SK-N-MC (cell line): ENCODE data around the gene RNU1-2.
"Not testable (repeated sequence)": the region's sequence is repeated elsewhere in the genome, so short reads cannot be mapped to it uniquely, and the experiment has no call there.

ENCODE experiments used
- DNase-seq: peaks from one replicate; pipeline ENCODE4 v3.0.0-alpha.2; 2011; ENCODE audit warnings: low read depth, low spot score
- H3K27ac ChIP-seq: fragments of 200-600 bp; sonication (generic); 2 replicates; pipeline ENCODE4 v1.5.1; 2016; ENCODE audit warnings: mixed run types
- H3K36me3 ChIP-seq: fragments of 200-600 bp; sonication (generic); 2 replicates; pipeline ENCODE4 v1.6.1; 2017; ENCODE audit warnings: antibody characterized with exemption, low read length, mixed read lengths; ENCODE audit not compliant: insufficient read depth
- H3K4me3 ChIP-seq: fragments of 200-600 bp; sonication (generic); 2 replicates; pipeline ENCODE4 v1.5.1; 2016
- H3K9ac ChIP-seq: fragments of 200-600 bp; sonication (generic); 2 replicates; pipeline ENCODE4 v1.8.0; 2017; ENCODE audit warnings: mixed run types, mixed read lengths; ENCODE audit not compliant: insufficient read length
- H3K9me3 ChIP-seq: fragments of 200-600 bp; sonication (generic); 2 replicates; pipeline ENCODE4 v1.6.1; 2017; ENCODE audit warnings: low read depth, mild to moderate bottlenecking, antibody characterized with exemption, low read length, moderate library complexity, mixed read lengths
- EZH2 ChIP-seq: fragments of 200-600 bp; sonication (generic); IDR thresholded peaks from one replicate; pipeline ENCODE4 v1.6.1; 2017; ENCODE audit warnings: antibody characterized with exemption
- FOXP2 ChIP-seq: optimal IDR thresholded peaks from 2 replicates; pipeline ENCODE3; 2011; ENCODE audit warnings: mild to moderate bottlenecking, moderate library complexity; ENCODE audit not compliant: insufficient read depth; ENCODE audit errors: extremely low read length, control extremely low read depth
- POLR2AphosphoS5 ChIP-seq: IDR thresholded peaks from 2 replicates; pipeline ENCODE4 v1.6.1; 2012; ENCODE audit warnings: mild to moderate bottlenecking, low read depth, low read length, borderline replicate concordance

RNU1-2 gene

DNA sequence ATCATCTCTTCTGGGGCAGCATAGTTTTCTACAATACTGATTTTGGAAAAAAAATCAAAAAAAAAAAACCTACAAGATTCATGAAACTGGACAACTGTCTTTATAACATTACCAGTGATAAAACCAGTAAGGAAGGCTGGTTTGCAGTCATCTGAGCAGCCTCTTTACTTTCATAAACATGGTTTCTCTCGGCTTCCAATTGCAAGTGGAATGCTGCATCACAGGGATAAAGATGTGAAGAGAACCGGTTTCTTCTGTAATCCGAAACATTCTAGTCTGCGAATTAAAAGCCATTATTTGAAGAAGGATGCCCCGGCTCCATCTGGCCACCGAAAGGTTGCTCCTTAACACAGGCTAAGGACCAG, 565 bp upstream of the RNU1-2 start:
- H3K9ac ChIP-seq, result peak overlapping the region; percentile 86
- peak overlapping the region; percentile 97 for H3K27ac ChIP-seq
- DNase-seq, H3K36me3 ChIP-seq, H3K9me3 ChIP-seq: not testable (repeated sequence)
- peak overlapping the region; percentile 75 for H3K4me3 ChIP-seq

GRCh38 chr1:16896316-16897055, 706 bp downstream of the RNU1-2 start:
- Histone ChIP-seq H3K27ac (peak overlapping the region; percentile 75), H3K4me3 (peak overlapping the region; percentile 75)
- peak; percentile 85 for TF ChIP-seq POLR2AphosphoS5
- H3K9ac ChIP-seq, H3K9me3 ChIP-seq, H3K36me3 ChIP-seq, DNase-seq: not testable (repeated sequence)

DNA sequence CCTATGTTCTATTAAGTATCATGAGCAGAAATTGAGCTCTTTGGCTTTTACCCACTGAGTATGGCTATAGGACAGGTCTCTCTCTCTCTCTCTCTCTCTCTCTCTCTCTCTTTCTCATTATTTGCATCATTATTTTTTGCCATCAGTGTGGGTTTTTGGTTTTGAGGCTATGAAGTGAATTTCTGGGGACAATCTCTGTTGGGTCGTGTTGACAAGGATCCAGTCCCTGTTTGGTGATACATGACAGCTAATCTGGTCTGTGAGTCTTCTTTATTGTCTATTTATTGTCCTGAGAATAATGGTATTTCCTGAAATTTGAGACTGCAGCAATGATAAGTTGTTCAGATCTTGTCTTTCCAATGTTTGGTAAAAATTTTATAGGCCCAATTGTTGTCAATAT, 1.9 kb downstream of the RNU1-2 start:
- not testable (repeated sequence) for H3K9me3 ChIP-seq, H3K36me3 ChIP-seq, DNase-seq, H3K4me3 ChIP-seq, H3K9ac ChIP-seq
- 0 out of 2 replicates have a peak overlapping the region, but pooled peaks have one; percentile 25 for H3K27ac ChIP-seq

GRCh38 chr1:16898298-16898697, 2.5 kb downstream of the RNU1-2 start:
- Histone ChIP-seq H3K27ac (peak overlapping the region; percentile 3), H3K9ac (peak overlapping the region; percentile 53)

DNA sequence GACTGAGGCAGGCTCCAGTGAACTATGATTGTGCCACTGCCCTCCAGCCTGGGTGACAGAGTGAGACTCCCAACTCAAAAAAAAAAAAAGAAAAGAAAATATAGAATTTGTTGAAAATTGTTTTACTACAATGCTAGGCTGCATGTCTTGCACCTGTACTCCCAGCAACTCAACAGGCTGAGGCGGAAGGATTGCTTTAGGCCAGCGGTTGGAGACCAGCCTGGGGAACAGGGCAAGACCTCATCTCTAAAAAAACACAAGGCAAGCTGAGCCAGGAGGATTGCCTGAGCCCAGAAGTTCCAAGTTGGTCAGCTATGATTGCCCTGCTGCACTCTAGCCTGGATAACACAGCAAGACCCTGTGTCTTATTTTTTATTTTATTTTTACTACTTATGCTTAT, 3.2 kb downstream of the RNU1-2 start:
- Histone ChIP-seq H3K9ac (peak overlapping the region; percentile 53), H3K27ac (peak overlapping the region; percentile 3; the same call in 1 of the 2 replicates)
- H3K36me3 ChIP-seq, H3K4me3 ChIP-seq, DNase-seq, H3K9me3 ChIP-seq: not testable (repeated sequence)

More at GRCh38 chr1:16898298-16898697, 2.5 kb downstream of the RNU1-2 start:
- not testable (repeated sequence) for DNase-seq, H3K9me3 ChIP-seq, H3K4me3 ChIP-seq, H3K36me3 ChIP-seq

GRCh38 chr1:16900751-16901150, 5.0 kb downstream of the RNU1-2 start:
- TF ChIP-seq POLR2AphosphoS5, result no peak
- TF ChIP-seq EZH2, result no peak
- no peak for TF ChIP-seq FOXP2
- no peaks in the 10 kb centered on the region for H3K9me3 ChIP-seq
- no peak overlapping the region for H3K27ac ChIP-seq
- no peak for DNase-seq
- H3K36me3 ChIP-seq, result no peaks in the 10 kb centered on the region
- no peak overlapping the region for H3K9ac ChIP-seq
- H3K4me3 ChIP-seq, result no peak overlapping the region

DNA sequence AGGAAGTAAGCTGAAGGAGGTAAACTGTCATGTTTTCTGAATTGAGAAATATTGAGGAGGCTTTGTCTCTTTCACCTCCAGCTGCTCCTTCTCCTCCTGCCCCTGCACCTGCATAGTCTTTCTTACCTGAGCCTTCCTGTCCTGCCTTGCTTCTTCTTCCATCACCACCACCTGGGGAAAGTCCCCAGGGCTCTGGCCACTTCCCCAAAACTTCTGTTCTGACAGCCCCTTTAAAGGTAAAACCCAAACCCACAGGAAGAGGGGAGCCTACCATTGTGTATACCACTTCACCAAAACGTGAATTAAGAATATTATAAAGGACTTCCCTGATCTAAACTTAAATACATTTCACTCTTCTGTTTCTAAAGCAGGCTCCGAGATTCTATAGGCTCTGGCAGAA, 5.6 kb downstream of the RNU1-2 start:
- H3K27ac ChIP-seq, H3K4me3 ChIP-seq, H3K9ac ChIP-seq, H3K9me3 ChIP-seq, H3K36me3 ChIP-seq, DNase-seq: not testable (repeated sequence)

- no peak for DNase-seq
- peak overlapping the region; percentile 61 for H3K9ac ChIP-seq
- H3K4me3 ChIP-seq, result no peak overlapping the region
- TF ChIP-seq POLR2AphosphoS5 (no peak), FOXP2 (no peak)
- H3K36me3 ChIP-seq, result no peaks in the 10 kb centered on the region
- no peaks in the 10 kb centered on the region for H3K9me3 ChIP-seq
- peak overlapping the region; percentile 98 for H3K27ac ChIP-seq
These were observed 7.3 kb downstream of the RNU1-2 start for GRCh38 chr1:16903054-16903453.

- no peak for TF ChIP-seq POLR2AphosphoS5
- TF ChIP-seq EZH2, result no peak
- no peak for TF ChIP-seq FOXP2
- H3K36me3 ChIP-seq, result no peaks in the 10 kb centered on the region
- H3K9ac ChIP-seq, result peak overlapping the region; percentile 61
- no peaks in the 10 kb centered on the region for H3K9me3 ChIP-seq
- DNase-seq, result no peak
- H3K4me3 ChIP-seq, result peak overlapping the region; percentile 56
- H3K27ac ChIP-seq, result peak overlapping the region; percentile 98
These were observed 7.6 kb downstream of the RNU1-2 start for GRCh38 chr1:16903458-16903796.

GRCh38 chr1:16904560-16905109, 8.9 kb downstream of the RNU1-2 start:
- peak; percentile 98 for DNase-seq
- Histone ChIP-seq H3K9me3 (no peaks in the 10 kb centered on the region), H3K27ac (peak overlapping the region; percentile 98), H3K4me3 (peak overlapping the region; percentile 88), H3K36me3 (no peaks in the 10 kb centered on the region), H3K9ac (peak overlapping the region; percentile 96)
- TF ChIP-seq FOXP2 (peak; percentile 66), POLR2AphosphoS5 (peak; percentile 90), EZH2 (no peak)
